GM19238 (cell line): ENCODE data around the gene SLC25A34.

Experiments used
- DNase-seq: peaks from one replicate; pipeline ENCODE4 v3.0.0; 2011; ENCODE audit warnings: low spot score; ENCODE audit not compliant: insufficient read length

Gene SLC25A34

DNA sequence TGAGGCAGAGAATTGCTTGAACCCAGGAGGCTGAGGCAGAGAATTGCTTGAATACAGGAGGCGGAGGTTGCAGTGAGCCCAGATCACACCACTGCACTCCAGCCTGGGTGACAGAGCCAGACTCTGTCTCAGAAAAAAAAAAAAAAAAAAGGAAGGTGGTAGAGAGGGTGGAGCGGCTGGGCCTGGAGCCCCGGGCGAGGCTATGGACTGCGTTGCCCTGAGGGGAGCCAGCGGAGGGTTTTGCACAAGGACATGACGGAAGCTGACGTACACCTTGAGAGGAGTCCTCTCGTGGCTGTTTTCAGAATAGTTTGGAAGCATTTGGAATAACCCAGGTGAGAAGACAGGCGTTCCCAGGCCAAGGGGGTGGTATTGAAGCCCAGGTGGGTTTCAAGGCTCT lies 15.7 kb downstream of the SLC25A34 start:
- no peak for DNase-seq

GRCh38 chr1:15753776-15754175 lies 17.7 kb downstream of the SLC25A34 start:
- DNase-seq: no peak

DNA sequence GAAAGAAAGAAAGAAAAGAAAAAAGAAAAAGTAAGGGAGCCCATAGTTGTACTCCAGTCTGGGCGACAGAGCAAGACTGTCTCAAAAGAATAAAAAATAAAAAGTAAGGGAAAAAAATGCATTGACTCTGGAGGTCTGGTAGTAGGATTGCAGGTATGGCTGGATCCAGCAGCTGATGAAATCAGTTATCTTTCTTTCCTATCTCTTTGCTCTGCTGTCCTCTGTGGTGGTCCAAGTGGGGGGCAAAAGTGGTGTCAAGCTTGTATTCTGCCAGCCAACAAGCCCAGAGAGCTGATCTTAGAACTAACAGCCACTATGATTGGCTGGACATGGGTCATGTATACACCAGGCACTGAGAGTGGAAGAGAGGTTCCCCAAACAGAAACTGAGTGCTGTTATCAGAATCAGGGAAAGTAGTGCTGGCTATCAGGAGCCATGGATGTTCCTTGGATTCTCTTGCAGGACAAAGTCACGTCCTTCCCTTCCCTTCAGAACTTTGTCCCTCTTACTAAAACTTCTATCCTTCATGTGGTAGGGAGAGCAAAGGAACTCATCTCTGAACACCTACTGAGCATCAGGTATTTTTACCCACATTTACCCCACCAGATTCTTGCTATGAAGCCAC lies 19.1 kb downstream of the SLC25A34 start:
- DNase-seq: no peak

DNA sequence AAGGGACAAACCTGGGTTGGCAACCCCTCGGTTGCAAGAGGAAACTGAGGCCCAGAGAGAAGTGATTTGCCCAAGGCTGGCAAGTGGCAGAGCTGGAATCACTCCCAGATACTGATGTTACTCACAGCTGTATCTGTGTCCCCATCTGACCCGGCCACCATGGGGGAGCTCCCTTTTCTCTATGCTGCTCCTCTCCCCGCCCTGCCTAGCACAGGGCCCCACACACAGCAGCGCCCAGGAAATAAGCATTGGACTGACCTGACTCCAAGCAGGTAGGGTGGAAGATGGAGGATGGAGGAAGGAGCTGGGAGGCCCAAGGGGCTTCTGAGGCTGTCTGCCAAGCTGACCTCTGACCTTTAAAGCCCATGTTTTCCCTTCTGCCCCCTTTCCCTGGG lies 19.6 kb downstream of the SLC25A34 start:
- no peak for DNase-seq

- no peak for DNase-seq
These were observed 20.3 kb downstream of the SLC25A34 start for GRCh38 chr1:15756143-15757015.

GRCh38 chr1:15757016-15757543 lies 21.0 kb downstream of the SLC25A34 start:
- DNase-seq: no peak

GRCh38 chr1:15757575-15758342 lies 21.7 kb downstream of the SLC25A34 start:
- no peak for DNase-seq

DNA sequence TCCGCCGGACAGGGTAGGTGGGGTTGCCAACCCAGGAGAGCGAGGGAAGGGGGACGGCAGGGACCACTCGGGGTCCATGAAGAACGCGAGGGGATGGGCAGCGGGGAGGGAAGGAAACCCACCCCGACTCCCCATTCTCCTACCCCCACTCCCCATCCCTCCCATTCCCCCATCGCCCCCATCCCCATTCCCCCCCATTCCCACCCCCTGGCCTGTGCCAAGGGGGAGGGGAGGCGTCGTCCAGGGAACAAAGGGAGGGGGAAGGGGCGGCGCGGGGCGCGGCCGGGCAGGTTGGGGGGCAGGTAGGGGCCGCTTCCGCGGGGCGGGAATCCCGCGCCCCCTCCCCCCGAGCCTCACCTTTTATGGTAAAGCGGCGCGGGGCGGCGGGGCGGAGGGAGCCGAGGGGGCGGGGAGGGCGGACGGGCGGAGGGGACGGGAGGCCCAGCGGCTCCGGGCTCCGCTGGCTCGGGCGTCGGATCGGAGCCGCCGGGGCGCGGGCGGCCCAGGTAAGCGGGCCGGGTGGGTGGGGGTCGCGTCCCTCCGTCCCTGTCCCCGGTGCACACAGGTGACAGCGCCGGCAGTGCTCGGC lies 22.4 kb downstream of the SLC25A34 start, which contains the start of gene FBLIM1:
FBLIM1 (plus strand) TSS at position 453 of the 589 bp plus-strand sequence. CDS start 6,189 bp downstream, outside the sequence.
- no peak for DNase-seq

DNA sequence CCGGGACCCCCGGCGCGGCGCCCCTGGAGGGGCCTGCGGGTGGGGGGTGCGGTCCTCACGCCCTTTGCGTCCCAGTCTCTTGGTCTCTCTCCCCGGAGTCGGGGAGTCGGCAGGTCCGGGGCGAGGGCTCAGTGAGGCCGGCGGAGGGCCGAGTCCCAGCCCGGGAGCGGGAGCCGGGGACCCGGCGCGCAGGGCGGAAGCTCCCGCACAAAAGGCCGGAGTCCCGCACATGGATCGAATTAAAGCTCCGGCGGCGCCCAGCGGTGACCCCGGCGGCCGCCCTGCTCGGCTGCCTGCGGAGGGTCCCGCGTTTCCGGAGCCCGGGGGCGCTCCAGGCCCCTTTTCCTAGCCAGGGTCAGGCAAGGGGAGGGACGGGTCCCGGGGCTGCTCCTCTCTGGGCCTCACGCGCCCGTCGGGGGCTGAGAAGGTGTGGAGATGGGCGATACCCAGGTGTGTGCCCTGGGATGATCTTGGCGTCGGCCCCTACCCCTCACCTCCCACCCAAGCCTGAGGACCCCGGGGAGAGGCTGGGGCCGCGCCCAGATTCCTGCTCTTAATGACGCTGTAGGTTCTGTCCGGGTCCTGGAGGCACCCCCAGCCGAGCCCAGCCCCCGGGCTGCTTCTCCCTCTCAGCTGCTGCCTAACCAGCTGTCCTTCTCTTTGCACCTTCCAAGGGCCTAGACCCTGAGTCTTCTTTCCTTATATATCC lies 23.0 kb downstream of the SLC25A34 start:
- no peak for DNase-seq

DNA sequence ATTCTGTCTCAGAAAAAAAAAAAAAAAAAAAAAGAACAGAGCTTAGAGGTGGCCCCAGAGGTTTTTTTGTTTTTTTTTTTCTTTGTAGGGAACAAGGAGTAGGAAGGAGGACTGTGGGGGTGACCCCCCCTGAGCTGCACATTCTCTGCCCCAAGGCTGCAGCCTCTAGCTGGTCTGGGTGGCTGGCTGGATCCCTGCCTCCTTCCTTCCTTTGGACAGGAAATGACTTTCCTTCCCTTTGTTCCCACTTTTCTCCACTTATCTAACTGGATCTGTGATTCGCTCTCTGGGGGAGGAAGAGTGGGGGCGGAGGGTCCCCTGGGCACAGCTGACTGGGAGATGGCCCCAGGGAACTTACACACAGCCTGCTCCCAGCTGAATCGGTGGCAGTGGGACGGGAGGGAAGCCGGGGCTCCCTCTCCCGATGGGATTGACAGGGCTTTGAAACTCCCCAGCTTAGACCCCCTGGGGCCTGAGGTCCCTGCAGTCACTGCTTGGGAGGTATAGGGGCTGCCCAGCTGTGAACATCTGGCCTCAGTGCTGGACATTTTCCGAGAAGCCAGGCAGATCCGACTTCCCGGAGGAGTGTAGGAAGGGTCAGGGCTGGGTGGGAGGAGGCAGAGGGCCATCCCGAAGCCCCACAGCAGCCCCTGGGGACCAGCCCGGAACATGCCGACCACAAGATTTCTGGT lies 24.6 kb downstream of the SLC25A34 start:
- DNase-seq: no peak

GRCh38 chr1:15761366-15762128 lies 25.5 kb downstream of the SLC25A34 start:
- DNase-seq: no peak

DNA sequence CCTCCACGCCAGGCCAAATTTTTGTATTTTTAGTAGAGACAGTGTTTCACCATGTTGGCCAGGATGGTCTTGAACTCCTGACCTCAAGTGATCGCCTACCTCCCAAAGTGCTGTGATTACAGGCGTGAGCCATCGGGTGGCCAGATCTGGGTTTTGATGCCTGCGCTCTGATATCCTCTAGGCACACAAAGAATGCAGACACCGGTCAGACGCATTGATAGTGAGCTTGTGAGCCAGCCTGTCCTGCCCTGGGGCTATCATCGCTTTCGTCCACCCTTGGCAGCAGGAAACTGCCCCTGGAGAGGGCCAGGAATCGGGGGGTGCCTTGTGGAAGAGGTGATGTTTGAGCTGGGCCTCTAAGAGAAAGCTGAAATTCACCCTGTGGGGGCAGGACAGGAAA lies 26.5 kb downstream of the SLC25A34 start:
- DNase-seq: no peak

GRCh38 chr1:15764269-15764764 lies 28.3 kb downstream of the SLC25A34 start:
- no peak for DNase-seq

- no peak for DNase-seq
These were observed 28.8 kb downstream of the SLC25A34 start for GRCh38 chr1:15764890-15765289.

DNA sequence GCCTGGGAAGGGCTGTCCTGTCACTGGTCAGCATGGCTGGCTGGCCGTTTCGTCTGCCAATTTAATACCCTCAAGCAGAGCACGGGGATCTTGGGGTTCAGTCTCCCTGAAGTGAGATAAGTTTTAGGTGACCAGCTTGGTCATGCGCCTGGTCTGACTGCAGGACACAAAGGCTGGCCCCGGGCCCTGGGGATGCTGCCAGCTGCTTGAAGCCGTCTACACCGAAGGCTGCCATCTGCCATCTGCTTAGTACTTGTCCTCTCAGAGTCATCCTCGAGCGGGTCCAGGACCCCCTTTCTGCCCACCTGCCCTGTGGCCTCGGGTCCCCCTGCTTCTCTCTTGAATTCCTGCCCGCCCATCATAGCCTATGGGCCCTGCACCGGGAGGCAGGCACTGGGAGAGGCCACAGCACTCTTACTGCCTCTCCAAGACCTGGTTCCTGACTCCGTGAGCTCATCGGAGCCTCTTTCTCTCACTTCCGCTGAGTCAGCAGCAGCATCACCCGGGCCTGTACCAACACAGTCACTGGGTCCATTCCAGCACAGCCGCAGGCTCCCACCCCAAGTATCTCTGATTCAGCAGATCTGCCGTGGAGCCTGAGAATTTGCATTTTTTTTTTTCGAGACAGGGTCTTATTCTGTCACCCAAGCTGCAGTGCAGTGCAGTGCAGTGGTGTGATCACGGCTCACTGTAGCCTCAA lies 29.6 kb downstream of the SLC25A34 start:
- no peak for DNase-seq

- DNase-seq: no peak
These were observed 31.9 kb downstream of the SLC25A34 start for GRCh38 chr1:15767941-15768340.

DNA sequence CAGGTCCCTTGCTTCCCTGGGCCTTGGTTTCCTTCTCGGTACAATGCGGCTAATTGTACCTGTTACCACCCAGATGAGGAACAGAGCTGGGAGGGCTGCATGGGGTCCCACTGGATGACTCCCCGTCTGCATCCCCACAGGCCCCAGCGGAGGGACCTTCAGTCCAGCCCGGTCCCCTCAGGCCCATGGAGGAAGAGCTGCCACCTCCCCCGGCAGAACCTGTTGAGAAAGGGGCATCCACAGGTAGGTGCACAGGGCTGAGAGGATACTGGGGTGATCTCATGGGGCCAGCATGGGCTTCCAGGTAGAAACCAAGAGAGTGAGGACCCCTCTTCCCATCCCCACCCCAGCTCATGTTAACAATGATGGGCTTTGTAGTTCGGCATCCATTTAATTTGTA lies 32.3 kb downstream of the SLC25A34 start:
- DNase-seq: no peak

- DNase-seq: no peak
These were observed 34.4 kb downstream of the SLC25A34 start for GRCh38 chr1:15770313-15770962.
